Activated naive CD4-positive, alpha-beta T cell (primary cell): ENCODE measurements around the gene KHK.

Experiments used
- DNase-seq, 4 experiments: peaks; one replicate each; lab custom pipeline; 2025; lab: John Stamatoyannopoulos, UW

KHK gene

GRCh38 chr2:27126252-27126710, 39.7 kb downstream of the KHK start:
- DNase-seq, result no peak

GRCh38 chr2:27127883-27128667, 41.5 kb downstream of the KHK start:
- no peak for DNase-seq

- DNase-seq, result no peak
Observed at GRCh38 chr2:27128668-27129571, 42.3 kb downstream of the KHK start.

- no peak for DNase-seq
Observed at GRCh38 chr2:27130396-27130795, 43.8 kb downstream of the KHK start.

GRCh38 chr2:27131429-27131828, 44.9 kb downstream of the KHK start:
- DNase-seq, result no peak

- no peak for DNase-seq
Observed at GRCh38 chr2:27133195-27133875, 46.8 kb downstream of the KHK start.

- peak; percentile 94 to 98 (median 97) for DNase-seq
Observed at GRCh38 chr2:27133905-27134780, 47.6 kb downstream of the KHK start, which contains the start of gene PREB. PREB (minus strand) TSS chr2:27134636; CDS start chr2:27134421, 215 bp downstream.

GRCh38 chr2:27134781-27135477, 48.4 kb downstream of the KHK start:
- DNase-seq, result no peak

- DNase-seq, result no peak
Observed at GRCh38 chr2:27135478-27135955, 48.9 kb downstream of the KHK start.

GRCh38 chr2:27136751-27137150, 50.2 kb downstream of the KHK start:
- no peak for DNase-seq

GRCh38 chr2:27137322-27137935, 50.9 kb downstream of the KHK start:
- no peak for DNase-seq

GRCh38 chr2:27138111-27138510, 51.5 kb downstream of the KHK start:
- no peak for DNase-seq

- DNase-seq, result no peak
Observed at GRCh38 chr2:27139310-27139709, 52.7 kb downstream of the KHK start, which contains the start of gene PRR30. PRR30 (minus strand) TSS chr2:27139410; CDS start chr2:27138329, 1,081 bp downstream.

GRCh38 chr2:27143285-27143684, 56.7 kb downstream of the KHK start:
- no peak for DNase-seq

- DNase-seq, result no peak
Observed at GRCh38 chr2:27145682-27146081, 59.1 kb downstream of the KHK start.

GRCh38 chr2:27147935-27148334, 61.4 kb downstream of the KHK start:
- DNase-seq, result no peak

- DNase-seq, result no peak
Observed at GRCh38 chr2:27148801-27149439, 62.3 kb downstream of the KHK start, which contains the start of gene TCF23. TCF23 (plus strand) TSS chr2:27149004; CDS start chr2:27149134, 130 bp downstream.

- no peak for DNase-seq
Observed at GRCh38 chr2:27149570-27150405, 63.2 kb downstream of the KHK start.
